KMS-11 (cell line): ENCODE measurements around the gene SLC23A3.

Experiments
- H2AFZ ChIP-seq: fragments of 200-600 bp; sonication (generic); 2 replicates; pipeline ENCODE4 v1.6.1; 2016; ENCODE audit warnings: antibody characterized with exemption, mixed run types, low read depth
- H3K27ac ChIP-seq: fragments of 200-600 bp; sonication (generic); 2 replicates; pipeline ENCODE4 v1.6.1; 2016; ENCODE audit warnings: mild to moderate bottlenecking, mixed run types
- H3K27me3 ChIP-seq: fragments of 200-600 bp; sonication (generic); 2 replicates; pipeline ENCODE4 v1.6.1; 2017; ENCODE audit warnings: mild to moderate bottlenecking, low read depth, mixed run types, moderate library complexity; ENCODE audit not compliant: insufficient read depth
- H3K36me3 ChIP-seq: fragments of 200-600 bp; sonication (generic); 2 replicates; pipeline ENCODE4 v1.6.1; 2017; ENCODE audit warnings: mild to moderate bottlenecking, mixed run types; ENCODE audit not compliant: insufficient read depth
- H3K4me1 ChIP-seq: fragments of 200-600 bp; sonication (generic); 2 replicates; pipeline ENCODE4 v1.6.1; 2016; ENCODE audit warnings: mild to moderate bottlenecking, low read depth, mixed run types; ENCODE audit not compliant: poor library complexity, severe bottlenecking
- H3K4me2 ChIP-seq: fragments of 200-600 bp; sonication (generic); 2 replicates; pipeline ENCODE4 v1.7.0; 2016; ENCODE audit warnings: mild to moderate bottlenecking, mixed run types
- H3K4me3 ChIP-seq: fragments of 200-600 bp; sonication (generic); IDR thresholded peaks from 2 replicates; pipeline ENCODE4 v1.6.1; 2017; ENCODE audit warnings: low read depth, low read length, mixed read lengths; ENCODE audit not compliant: insufficient read depth
- H3K79me2 ChIP-seq: fragments of 200-600 bp; sonication (generic); 2 replicates; pipeline ENCODE4 v1.6.1; 2016; ENCODE audit warnings: low read depth, mixed run types; ENCODE audit not compliant: insufficient read depth
- H3K9ac ChIP-seq: fragments of 200-600 bp; sonication (generic); 2 replicates; pipeline ENCODE4 v1.6.1; 2016; ENCODE audit warnings: mild to moderate bottlenecking, mixed run types
- H4K20me1 ChIP-seq: fragments of 200-600 bp; sonication (generic); 2 replicates; pipeline ENCODE4 v1.6.1; 2016; ENCODE audit warnings: mild to moderate bottlenecking, mixed run types; ENCODE audit not compliant: insufficient read depth
- TF ChIP-seq, protein P1 (sequence below): fragments of 200-600 bp; sonication (generic); conservative IDR thresholded peaks from 2 replicates; pipeline ENCODE4 v1.6.1; 2017; ENCODE audit warnings: low read depth, mild to moderate bottlenecking, antibody characterized with exemption, low read length, moderate library complexity, mixed read lengths

Gene SLC23A3

DNA sequence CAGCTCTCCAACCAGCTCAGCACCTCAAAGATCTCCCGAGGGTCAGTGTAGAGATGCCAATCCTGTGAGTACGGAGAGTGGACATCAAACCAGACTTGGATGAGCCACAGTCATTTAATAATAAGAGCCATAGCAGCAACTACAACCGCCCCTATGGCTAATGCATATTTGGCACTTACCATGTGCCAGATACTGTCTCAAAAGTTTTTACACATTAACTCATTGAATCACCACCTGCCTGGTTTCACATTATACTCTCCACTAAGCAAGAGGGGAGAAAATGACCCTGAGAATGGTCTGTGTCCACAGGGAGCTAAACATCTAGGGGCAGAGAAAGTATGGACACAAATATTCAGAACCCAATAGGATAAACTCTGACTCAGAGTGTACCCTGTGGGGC, 4.3 kb upstream of the SLC23A3 start:
- no peaks in the 10 kb centered on the region for H3K36me3 ChIP-seq
- TF ChIP-seq, protein P1, sequence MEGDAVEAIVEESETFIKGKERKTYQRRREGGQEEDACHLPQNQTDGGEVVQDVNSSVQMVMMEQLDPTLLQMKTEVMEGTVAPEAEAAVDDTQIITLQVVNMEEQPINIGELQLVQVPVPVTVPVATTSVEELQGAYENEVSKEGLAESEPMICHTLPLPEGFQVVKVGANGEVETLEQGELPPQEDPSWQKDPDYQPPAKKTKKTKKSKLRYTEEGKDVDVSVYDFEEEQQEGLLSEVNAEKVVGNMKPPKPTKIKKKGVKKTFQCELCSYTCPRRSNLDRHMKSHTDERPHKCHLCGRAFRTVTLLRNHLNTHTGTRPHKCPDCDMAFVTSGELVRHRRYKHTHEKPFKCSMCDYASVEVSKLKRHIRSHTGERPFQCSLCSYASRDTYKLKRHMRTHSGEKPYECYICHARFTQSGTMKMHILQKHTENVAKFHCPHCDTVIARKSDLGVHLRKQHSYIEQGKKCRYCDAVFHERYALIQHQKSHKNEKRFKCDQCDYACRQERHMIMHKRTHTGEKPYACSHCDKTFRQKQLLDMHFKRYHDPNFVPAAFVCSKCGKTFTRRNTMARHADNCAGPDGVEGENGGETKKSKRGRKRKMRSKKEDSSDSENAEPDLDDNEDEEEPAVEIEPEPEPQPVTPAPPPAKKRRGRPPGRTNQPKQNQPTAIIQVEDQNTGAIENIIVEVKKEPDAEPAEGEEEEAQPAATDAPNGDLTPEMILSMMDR, result no peak
- H4K20me1 ChIP-seq, result no peaks in the 10 kb centered on the region
- H3K27ac ChIP-seq, result no peak overlapping the region
- peaks cover 16% of the 10 kb centered on the region; the same call in 1 of the 2 replicates for H3K79me2 ChIP-seq
- no peak overlapping the region for H3K4me2 ChIP-seq
- H3K9ac ChIP-seq, result no peak overlapping the region
- no peak overlapping the region for H2AFZ ChIP-seq
- H3K4me3 ChIP-seq, result no peak overlapping the region
- H3K4me1 ChIP-seq, result peaks cover 13% of the 10 kb centered on the region
- H3K27me3 ChIP-seq, result no peaks in the 10 kb centered on the region

DNA sequence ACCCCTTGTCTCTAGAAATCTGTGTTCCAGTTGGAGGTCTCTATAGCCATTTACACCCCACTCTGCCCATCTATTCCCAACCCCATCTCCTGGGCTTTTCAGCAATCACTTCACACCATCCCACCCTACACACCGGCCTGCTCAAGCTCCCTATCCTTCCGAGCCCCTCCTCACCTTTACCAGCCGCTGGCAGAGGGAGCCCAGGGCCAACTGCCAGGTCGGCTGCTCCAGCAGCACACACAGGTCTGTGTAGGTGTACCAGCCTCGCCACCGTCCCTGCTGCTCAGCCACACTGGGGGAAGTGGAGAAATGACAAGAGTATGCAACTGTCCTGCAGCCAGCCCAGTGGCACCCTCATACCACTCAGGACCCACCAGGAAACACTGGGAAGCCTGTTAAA, 3.3 kb upstream of the SLC23A3 start:
- no peak overlapping the region for H3K9ac ChIP-seq

DNA sequence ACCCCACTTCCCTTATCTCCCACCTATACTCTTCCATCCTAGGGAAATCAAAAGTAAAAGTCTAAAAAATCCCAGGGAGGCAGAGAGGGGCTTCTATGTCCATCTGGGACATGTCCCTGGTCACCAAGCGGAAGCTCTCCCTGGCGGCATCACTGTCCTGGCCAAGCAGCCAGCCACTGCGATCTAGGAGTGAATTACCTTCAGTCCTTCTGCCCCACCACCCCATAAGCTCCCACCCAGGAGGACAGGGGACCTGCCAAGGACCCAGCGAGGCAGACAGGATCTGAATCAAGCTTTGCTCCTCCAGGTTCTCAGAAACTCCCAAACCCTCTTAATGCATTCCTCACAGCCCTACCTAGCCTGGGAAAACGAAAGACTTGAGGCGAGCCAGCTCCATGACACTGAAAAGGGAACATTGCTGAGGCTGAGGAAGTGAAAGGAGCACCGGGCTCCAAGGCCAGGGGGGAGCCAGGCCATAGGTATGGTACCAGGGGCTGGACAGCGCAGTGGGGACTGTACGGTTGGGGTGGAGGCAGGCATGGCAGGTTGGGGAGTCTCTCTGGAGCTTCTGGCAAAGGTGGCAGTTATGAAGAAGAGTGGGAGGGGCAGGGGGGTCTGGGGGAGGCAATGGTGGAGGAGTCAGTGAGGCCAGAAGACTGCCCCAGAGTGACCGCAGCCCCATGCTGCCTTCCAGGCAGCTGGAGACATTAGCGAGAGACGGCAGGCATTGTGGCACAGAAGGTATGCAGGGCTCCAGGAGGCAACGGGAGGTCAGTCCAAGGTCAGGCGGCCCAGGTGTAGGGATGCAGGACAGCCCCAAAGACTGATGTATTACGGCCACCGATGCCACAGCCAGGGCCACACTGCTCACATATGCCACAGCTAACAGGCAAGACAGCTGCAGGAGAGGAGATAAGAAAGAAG, 2.7 kb upstream of the SLC23A3 start:
- TF ChIP-seq, protein P1, result no peak
- Histone ChIP-seq H2AFZ (no peak overlapping the region), H3K36me3 (no peaks in the 10 kb centered on the region), H3K4me2 (no peak overlapping the region), H4K20me1 (no peaks in the 10 kb centered on the region), H3K27me3 (no peaks in the 10 kb centered on the region), H3K79me2 (0 out of 2 replicates have a peak, but pooled peaks cover 10% of the 10 kb centered on the region), H3K9ac (no peak overlapping the region), H3K4me3 (no peak overlapping the region), H3K27ac (no peak overlapping the region), H3K4me1 (peaks cover 20% of the 10 kb centered on the region)

More for the DNA sequence above, 3.3 kb upstream of the SLC23A3 start:
- no peak overlapping the region for H2AFZ ChIP-seq
- TF ChIP-seq, protein P1, result no peak
- H4K20me1 ChIP-seq, result no peaks in the 10 kb centered on the region
- no peak overlapping the region for H3K27ac ChIP-seq
- H3K4me1 ChIP-seq, result peaks cover 18% of the 10 kb centered on the region
- no peak overlapping the region for H3K4me2 ChIP-seq
- H3K79me2 ChIP-seq, result 0 out of 2 replicates have a peak, but pooled peaks cover 10% of the 10 kb centered on the region
- H3K27me3 ChIP-seq, result no peaks in the 10 kb centered on the region
- no peak overlapping the region for H3K4me3 ChIP-seq
- H3K36me3 ChIP-seq, result no peaks in the 10 kb centered on the region

DNA sequence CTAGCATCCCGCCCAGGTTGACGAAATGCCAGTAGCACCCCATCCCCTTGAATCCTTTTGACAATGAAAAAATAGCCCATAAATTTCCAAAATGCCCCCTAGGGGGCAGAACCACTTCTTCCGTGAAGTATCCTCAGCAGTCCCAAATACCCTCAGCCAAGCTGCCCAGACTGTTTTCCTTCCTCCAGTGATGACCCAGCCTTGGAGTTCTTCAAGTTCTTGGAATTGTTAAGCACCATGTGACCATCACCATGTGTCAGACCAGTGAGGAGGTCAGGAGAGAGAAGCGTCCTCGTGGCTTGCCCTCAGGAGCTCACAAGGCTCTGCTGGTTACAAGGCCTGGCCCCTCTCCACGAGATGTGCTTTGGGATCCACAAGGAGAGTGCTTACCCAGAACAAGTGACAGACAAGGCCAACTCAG, 1.4 kb upstream of the SLC23A3 start:
- no peaks in the 10 kb centered on the region for H4K20me1 ChIP-seq
- 0 out of 2 replicates have a peak, but pooled peaks cover 10% of the 10 kb centered on the region for H3K79me2 ChIP-seq
- H3K4me3 ChIP-seq, result no peak overlapping the region
- no peaks in the 10 kb centered on the region for H3K36me3 ChIP-seq
- H2AFZ ChIP-seq, result no peak overlapping the region
- no peak overlapping the region for H3K4me2 ChIP-seq
- H3K9ac ChIP-seq, result no peak overlapping the region
- no peak overlapping the region for H3K27ac ChIP-seq
- TF ChIP-seq, protein P1, result peak; percentile 89
- no peaks in the 10 kb centered on the region for H3K27me3 ChIP-seq
- peaks cover 20% of the 10 kb centered on the region for H3K4me1 ChIP-seq
